Measurements from ENCODE around the gene KLHL29. TPM values are rescaled to one million over a fixed set of nuclear protein-coding genes. Genes with fewer than 3 reads are reported as not detected.

KLHL29 gene
- total RNA-seq, 1 experiment from 2014 or later: 16.7 TPM

DNA sequence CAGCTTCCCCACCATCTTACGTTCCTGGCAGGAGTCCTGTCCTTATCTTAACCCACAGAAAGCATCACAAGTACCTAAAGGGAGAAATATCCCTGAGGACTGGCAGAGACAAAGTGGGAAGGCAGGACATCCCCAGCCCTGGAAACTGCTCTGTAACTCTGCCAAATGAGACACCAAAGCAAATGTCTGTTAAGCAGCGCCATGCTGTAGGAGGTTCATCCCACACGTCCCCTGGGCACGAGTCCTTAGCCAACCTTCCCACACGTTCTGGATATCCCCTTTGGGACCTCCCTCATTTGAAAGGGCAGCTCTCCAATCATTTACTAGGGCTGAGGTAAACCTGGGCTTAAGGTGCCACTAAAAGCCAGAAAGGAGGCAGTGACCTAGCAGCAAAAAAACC, 334.7 kb downstream of the KLHL29 start:
- RAD21 ChIA-PET (ENCODE audit: low non-redundant PET in 1 of 2, low total read pairs in 2 of 2, uncharacterized antibody in 2 of 2, unreplicated experiment in 2 of 2): no interaction called here

DNA sequence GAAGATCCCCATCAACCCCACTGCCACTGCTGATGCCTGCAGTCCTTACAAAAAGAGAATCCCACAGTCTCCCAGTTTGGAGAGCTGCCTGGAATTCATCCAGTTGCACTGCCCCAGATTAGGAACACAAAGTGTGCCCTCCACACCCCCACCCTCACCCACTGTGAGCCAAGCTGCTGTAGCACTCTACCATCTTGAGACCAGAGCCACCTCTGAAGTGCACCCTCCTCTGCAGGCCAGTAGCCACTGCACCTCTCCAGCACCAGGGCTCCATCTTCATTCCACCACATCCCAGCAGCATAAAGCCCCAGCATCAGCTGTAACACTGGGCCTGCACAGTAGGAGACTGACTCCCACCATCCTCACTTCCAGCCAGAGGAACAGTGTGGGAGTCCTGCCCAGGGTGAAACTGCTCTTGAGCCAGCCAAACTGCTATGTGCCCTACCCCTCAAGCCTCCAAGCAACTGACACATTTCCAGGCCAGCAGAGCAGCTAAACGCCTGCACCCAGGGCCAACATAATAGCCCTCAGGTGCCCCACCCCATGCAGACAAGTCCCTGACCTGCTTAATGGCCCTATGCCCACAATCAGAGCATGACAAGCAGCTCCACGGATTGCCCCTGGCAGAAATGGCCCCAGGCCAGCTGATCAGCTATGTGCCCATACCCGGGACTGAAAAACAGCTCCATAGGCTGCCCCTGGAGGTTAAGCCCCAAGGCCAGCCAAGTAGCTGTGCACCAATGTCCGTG, 335.9 kb downstream of the KLHL29 start:
- Histone ChIP-seq H3K27me3 (ENCODE audit: insufficient read depth, low read length) (no peaks in the 10 kb centered on the region), H3K4me3 (replicated peaks in 1 of 2; ENCODE audit: low read depth in 1 of 2, low read length in 2 of 2) (no peak overlapping the region), H3K4me2 (ENCODE audit: low read length) (no peak overlapping the region), H3K4me1 (ENCODE audit: control insufficient read depth in 1 of 2, insufficient read depth in 2 of 2, low read length in 2 of 2) (no peaks in the 10 kb centered on the region), H3K9me2 (ENCODE audit: insufficient read depth) (no peaks in the 10 kb centered on the region), H3K36me3 (ENCODE audit: control insufficient read depth in 1 of 2, insufficient read depth in 2 of 2, low read length in 2 of 2) (no peaks in the 10 kb centered on the region), H3K27ac (ENCODE audit: low read depth, low read length) (no peak overlapping the region), H4K20me1 (ENCODE audit: insufficient read depth) (no peaks in the 10 kb centered on the region), H3K9ac (ENCODE audit: low read length) (no peak overlapping the region), H3K79me2 (ENCODE audit: insufficient read depth, low read length) (no peaks in the 10 kb centered on the region), H2AFZ (ENCODE audit: low read depth, low read length, poor library complexity, severe bottlenecking) (no peak overlapping the region), H3K9me3 (ENCODE audit: control insufficient read depth in 1 of 2, insufficient read depth in 1 of 2, low read depth in 1 of 2, low read length in 2 of 2) (no peaks in the 10 kb centered on the region)
- ChIA-PET CTCF (no interaction called here), POLR2A (no interaction called here), RAD21 (ENCODE audit: low non-redundant PET in 1 of 2, low total read pairs in 2 of 2, uncharacterized antibody in 2 of 2, unreplicated experiment in 2 of 2) (no interaction called here)
- intact Hi-C loops (cut with micrococcal nuclease): no loop called here
- BruUV-seq (replicated peaks): no TSS peak
- DNase-seq (ENCODE audit: low read depth, low spot score): no peak
- TF ChIP-seq ZNF274 (IDR thresholded peaks at IDR 0.05; ENCODE audit: low read depth, low read length) (no peak), JUND (IDR thresholded peaks at IDR 0.05) (no peak), ELF1 (IDR thresholded peaks at IDR 0.05; ENCODE audit: borderline replicate concordance, low read depth) (no peak), SRF (IDR thresholded peaks at IDR 0.05; ENCODE audit: low read depth) (no peak), CBX3 (IDR thresholded peaks at IDR 0.05; ENCODE audit: low read depth) (no peak)
- TF ChIP-seq, protein P1, sequence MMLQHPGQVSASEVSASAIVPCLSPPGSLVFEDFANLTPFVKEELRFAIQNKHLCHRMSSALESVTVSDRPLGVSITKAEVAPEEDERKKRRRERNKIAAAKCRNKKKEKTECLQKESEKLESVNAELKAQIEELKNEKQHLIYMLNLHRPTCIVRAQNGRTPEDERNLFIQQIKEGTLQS (IDR thresholded peaks at IDR 0.05): no peak
- no peak for ATAC-seq

More for the DNA sequence above, 334.7 kb downstream of the KLHL29 start:
- H3K9me3 ChIP-seq (ENCODE audit: control insufficient read depth in 1 of 2, insufficient read depth in 1 of 2, low read depth in 1 of 2, low read length in 2 of 2): no peaks in the 10 kb centered on the region
- TF ChIP-seq, protein P1 (IDR thresholded peaks at IDR 0.05): no peak
- no peak for TF ChIP-seq ZFX (IDR thresholded peaks at IDR 0.05)
- TF ChIP-seq SP1 (IDR thresholded peaks at IDR 0.05; ENCODE audit: low read depth): no peak
- BruUV-seq (replicated peaks): no TSS peak
- H3K4me2 ChIP-seq (ENCODE audit: low read length): no peak overlapping the region
- no peaks in the 10 kb centered on the region for H4K20me1 ChIP-seq (ENCODE audit: insufficient read depth)
- CTCF ChIA-PET: no interaction called here
- DNase-seq (ENCODE audit: low read depth, low spot score) (no peak), ATAC-seq (no peak)
- no peaks in the 10 kb centered on the region for H3K4me1 ChIP-seq (ENCODE audit: control insufficient read depth in 1 of 2, insufficient read depth in 2 of 2, low read length in 2 of 2)
- H3K79me2 ChIP-seq (ENCODE audit: insufficient read depth, low read length): no peaks in the 10 kb centered on the region
- no peak overlapping the region for H3K9ac ChIP-seq (ENCODE audit: low read length)
- POLR2A ChIA-PET: no interaction called here
- intact Hi-C loops (cut with micrococcal nuclease): no loop called here
- H3K36me3 ChIP-seq (ENCODE audit: control insufficient read depth in 1 of 2, insufficient read depth in 2 of 2, low read length in 2 of 2): no peaks in the 10 kb centered on the region
- no peaks in the 10 kb centered on the region for H3K9me2 ChIP-seq (ENCODE audit: insufficient read depth)
- no peak overlapping the region for H3K27ac ChIP-seq (ENCODE audit: low read depth, low read length)
- H2AFZ ChIP-seq (ENCODE audit: low read depth, low read length, poor library complexity, severe bottlenecking): no peak overlapping the region
- no peaks in the 10 kb centered on the region for H3K27me3 ChIP-seq (ENCODE audit: insufficient read depth, low read length)
- no peak overlapping the region for H3K4me3 ChIP-seq (replicated peaks in 1 of 2; ENCODE audit: low read depth in 1 of 2, low read length in 2 of 2)
